ENCODE measurements around the gene CLEC4D.
"Not testable (repeated sequence)": the region's sequence is repeated elsewhere in the genome, so short reads cannot be mapped to it uniquely, and the experiment has no call there.

The CLEC4D gene

GRCh38 chr12:8537820-8538219 is 24.5 kb downstream of the CLEC4D start:
- DNase-seq = not testable (repeated sequence)

GRCh38 chr12:8540831-8541230 is 27.5 kb downstream of the CLEC4D start, which contains the start of gene CLEC4E:
TSS of gene CLEC4E (minus strand) at chr12:8540905. CDS start at chr12:8540797, 108 bp downstream.
- not testable (repeated sequence) for DNase-seq

GRCh38 chr12:8541562-8541961 is 28.3 kb downstream of the CLEC4D start:
- DNase-seq = no peak

GRCh38 chr12:8544295-8544694 is 31.0 kb downstream of the CLEC4D start:
- peak; percentile 54 for DNase-seq

GRCh38 chr12:8546591-8546990 is 33.3 kb downstream of the CLEC4D start:
- no peak for DNase-seq

- no peak for DNase-seq
Observed at GRCh38 chr12:8547645-8548044, 34.3 kb downstream of the CLEC4D start.

GRCh38 chr12:8548192-8548591 is 34.9 kb downstream of the CLEC4D start:
- no peak for DNase-seq

GRCh38 chr12:8549381-8549780 is 36.1 kb downstream of the CLEC4D start:
- no peak for DNase-seq

GRCh38 chr12:8553088-8553627 is 39.9 kb downstream of the CLEC4D start:
- no peak for DNase-seq

- DNase-seq = no peak
Observed at GRCh38 chr12:8554451-8555195, 41.3 kb downstream of the CLEC4D start.

- no peak for DNase-seq
Observed at GRCh38 chr12:8556531-8557097, 43.3 kb downstream of the CLEC4D start.

GRCh38 chr12:8559676-8560075 is 46.4 kb downstream of the CLEC4D start:
- DNase-seq = no peak

- no peak for DNase-seq
Observed at GRCh38 chr12:8561011-8561410, 47.7 kb downstream of the CLEC4D start.

GRCh38 chr12:8562310-8562709 is 49.0 kb downstream of the CLEC4D start:
- no peak for DNase-seq

GRCh38 chr12:8563356-8563755 is 50.1 kb downstream of the CLEC4D start:
- DNase-seq = no peak

- no peak for DNase-seq
Observed at GRCh38 chr12:8564656-8565055, 51.4 kb downstream of the CLEC4D start.

GRCh38 chr12:8566052-8566451 is 52.7 kb downstream of the CLEC4D start:
- not testable (repeated sequence) for DNase-seq

- DNase-seq = no peak
Observed at GRCh38 chr12:8566525-8566924, 53.2 kb downstream of the CLEC4D start.

Data from stimulated activated CD4-positive, alpha-beta T cell treated with anti-CD3 and anti-CD28 coated beads, Interleukin-4, amount 100 ng/mL, for 1 hour (primary cell).